Right hindlimb (tissue), 1 donor: Measurements from ENCODE around the gene TSC22D3.

Experiments
- DNase-seq: peaks from one replicate; pipeline ENCODE4 v3.0.0-alpha.2; 2018

TSC22D3 gene

GRCh38 chrX:107729558-107730297, 45.9 kb downstream of the TSC22D3 start:
- DNase-seq = no peak

DNA sequence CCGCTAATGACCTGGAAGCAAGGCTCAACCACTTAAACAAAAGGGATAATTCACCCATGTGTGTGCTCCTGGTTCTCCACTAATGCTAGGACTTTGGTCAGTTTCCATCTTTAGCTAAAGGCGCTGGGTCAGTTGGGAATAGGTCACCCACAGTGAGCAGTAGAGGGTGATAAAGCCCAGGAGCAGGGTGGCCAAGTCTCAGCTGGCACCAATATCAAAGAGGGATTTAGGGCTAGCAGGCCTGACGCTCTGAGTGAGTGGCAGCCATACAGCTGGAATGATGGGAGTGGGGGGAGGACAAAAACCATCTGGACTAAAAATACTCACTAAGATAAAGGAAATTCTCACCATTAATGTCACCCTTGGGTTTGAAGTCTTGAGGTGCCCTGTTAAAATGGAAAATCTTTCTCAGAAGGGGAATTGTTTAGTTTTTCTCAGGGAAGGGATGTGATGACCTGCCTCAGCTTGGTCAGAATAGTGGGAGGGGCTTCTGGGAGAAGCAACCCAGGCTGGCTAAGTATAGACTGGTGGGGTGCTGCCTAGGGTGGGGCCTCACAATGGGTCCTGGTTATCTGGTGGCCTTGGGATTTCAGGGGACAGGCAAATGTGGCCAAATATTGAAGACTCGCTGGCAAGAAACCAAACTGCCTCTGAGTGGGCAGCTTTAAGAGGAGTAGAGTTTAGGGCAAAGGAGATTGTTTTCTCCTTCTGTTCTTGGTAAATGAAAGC, 47.1 kb downstream of the TSC22D3 start:
- DNase-seq = no peak

GRCh38 chrX:107726816-107727534, 48.6 kb downstream of the TSC22D3 start:
- no peak for DNase-seq

GRCh38 chrX:107725761-107726555, 49.6 kb downstream of the TSC22D3 start:
- DNase-seq = no peak

- DNase-seq = no peak
Measured at GRCh38 chrX:107724653-107725052, 50.9 kb downstream of the TSC22D3 start.

DNA sequence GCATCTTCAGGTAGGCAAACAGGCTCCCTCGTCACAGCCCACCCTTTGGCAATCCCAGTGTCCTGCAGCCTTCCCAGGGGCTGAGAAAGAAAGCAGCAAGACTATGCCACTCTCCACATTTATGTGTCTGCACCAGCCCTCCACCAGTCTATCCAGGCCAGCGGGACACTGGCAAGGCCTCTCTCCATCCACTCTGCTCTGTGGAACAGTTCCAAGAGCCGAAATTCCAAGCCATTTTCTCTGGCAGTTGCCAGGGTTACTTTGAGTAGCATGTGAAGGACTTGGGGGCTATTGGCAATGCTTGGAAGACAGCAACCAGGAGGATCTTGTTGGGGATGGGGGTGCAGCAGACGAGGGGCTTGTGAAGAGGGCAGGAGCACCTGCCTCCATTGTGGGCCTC, 52.1 kb downstream of the TSC22D3 start:
- no peak for DNase-seq

GRCh38 chrX:107721966-107722707, 53.5 kb downstream of the TSC22D3 start:
- no peak for DNase-seq

- no peak for DNase-seq
Measured at GRCh38 chrX:107721318-107721717, 54.3 kb downstream of the TSC22D3 start.

DNA sequence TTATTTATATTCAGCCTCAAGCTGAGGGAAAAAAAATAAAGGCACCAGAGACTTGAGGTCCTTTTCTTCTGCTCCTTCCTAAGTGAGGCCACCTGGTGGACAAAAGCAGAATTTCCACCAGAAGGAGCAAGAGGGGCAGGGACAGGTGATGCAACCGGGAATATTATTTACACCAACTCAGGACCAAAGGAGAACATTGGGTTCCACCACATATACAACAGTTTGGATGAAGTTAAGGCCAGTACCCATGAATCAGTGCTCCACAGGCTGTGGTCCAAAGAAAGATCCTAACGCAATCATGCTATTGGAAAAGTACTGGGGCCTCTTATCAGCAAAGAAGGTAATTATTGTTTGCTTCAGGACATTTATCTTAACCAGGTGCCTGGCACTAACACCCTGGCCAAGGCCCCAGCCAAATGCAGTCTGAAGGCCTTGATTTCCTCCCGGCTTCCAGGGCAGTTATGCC, 57.4 kb downstream of the TSC22D3 start:
- peak; percentile 73 for DNase-seq

DNA sequence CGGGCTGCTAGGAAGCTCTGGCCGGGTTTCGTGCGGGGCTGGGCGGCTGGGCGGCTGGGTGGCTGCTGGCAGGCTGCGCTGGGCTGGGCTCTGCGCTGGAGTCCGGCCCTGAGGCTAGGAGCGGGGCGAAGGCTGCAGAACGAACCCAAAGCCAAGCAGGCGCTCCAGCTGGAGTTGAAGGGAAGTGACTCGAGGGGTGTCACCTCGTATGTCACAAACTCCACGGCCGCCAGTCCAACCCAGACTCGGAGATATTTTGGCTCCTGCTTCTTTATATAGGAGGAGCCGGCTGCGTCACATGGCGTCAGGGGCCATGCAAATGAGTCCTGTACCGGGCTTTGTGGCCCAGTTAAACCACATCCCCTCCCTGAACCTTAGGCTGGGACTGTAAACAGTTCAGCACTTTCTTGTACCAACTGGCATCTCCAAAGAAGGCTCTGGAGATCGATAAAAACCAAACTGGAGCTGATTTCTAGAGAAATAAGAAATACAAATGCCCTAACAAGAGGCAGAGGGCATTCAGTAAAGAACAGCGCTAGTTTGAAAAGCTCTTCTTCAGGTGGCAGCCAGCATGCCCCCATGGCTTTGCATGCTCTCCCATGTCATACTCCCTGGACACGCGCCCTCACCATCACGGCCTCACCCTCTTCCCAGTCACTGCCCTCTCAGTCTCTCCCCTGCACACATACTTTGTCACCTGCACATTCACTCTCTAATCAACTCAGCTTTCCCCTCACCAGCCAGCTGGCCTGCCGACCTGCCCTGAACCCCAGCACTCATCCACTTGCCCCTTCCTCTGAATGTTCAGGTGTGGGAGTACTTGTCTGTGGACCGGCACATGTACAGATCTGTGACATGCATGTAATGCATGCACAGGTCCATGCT, 58.5 kb downstream of the TSC22D3 start:
- peak; percentile 90 for DNase-seq

DNA sequence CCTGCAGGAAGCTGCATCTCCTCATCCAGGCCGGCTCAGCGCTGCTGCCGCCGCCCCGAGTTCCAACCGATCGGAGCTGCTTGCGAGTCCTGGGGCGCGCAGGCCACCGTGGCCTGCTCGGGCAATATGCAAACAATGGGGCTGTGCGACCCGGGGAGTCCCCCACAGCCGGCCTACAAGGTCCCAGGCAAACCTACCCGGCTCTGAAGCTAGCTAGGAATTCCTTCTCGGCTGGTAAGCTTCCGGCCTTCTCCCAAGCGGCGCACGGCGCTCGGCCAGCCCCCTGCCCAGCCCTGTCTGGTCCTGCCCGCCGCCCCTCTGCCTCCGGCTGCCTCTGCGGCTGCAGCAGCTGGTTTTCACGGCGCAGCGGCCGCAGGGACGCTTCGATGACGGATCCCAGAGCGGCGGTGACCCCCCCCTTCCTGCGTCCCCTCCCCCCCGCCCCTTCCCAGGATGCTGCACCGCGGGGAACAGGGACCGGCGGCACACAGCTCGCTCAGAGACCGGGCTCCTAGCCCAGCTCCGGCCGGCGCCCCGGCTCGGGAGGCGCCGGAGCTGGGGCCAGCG, 59.4 kb downstream of the TSC22D3 start:
- DNase-seq = peak; percentile 69

GRCh38 chrX:107715331-107716117, 60.1 kb downstream of the TSC22D3 start:
- DNase-seq = no peak

GRCh38 chrX:107714206-107714891, 61.2 kb downstream of the TSC22D3 start:
- no peak for DNase-seq

- DNase-seq = no peak
Measured at GRCh38 chrX:107713543-107714205, 61.9 kb downstream of the TSC22D3 start.

DNA sequence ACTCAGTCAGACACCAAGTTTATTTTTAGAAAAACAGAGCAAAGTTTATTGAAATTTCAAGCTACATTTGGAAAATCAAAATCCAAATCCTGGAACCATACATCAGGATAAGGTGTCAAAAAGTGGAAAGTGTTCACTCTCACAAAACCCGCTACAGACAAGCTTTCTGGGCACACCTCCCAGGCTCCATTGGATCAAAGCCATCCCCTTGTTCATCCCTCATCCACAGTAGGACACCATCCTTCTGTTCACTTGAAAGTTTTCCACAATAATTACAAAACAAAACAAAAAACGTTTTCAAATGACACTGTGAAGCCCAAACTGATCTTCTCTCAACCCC, 62.4 kb downstream of the TSC22D3 start:
- DNase-seq = no peak

DNA sequence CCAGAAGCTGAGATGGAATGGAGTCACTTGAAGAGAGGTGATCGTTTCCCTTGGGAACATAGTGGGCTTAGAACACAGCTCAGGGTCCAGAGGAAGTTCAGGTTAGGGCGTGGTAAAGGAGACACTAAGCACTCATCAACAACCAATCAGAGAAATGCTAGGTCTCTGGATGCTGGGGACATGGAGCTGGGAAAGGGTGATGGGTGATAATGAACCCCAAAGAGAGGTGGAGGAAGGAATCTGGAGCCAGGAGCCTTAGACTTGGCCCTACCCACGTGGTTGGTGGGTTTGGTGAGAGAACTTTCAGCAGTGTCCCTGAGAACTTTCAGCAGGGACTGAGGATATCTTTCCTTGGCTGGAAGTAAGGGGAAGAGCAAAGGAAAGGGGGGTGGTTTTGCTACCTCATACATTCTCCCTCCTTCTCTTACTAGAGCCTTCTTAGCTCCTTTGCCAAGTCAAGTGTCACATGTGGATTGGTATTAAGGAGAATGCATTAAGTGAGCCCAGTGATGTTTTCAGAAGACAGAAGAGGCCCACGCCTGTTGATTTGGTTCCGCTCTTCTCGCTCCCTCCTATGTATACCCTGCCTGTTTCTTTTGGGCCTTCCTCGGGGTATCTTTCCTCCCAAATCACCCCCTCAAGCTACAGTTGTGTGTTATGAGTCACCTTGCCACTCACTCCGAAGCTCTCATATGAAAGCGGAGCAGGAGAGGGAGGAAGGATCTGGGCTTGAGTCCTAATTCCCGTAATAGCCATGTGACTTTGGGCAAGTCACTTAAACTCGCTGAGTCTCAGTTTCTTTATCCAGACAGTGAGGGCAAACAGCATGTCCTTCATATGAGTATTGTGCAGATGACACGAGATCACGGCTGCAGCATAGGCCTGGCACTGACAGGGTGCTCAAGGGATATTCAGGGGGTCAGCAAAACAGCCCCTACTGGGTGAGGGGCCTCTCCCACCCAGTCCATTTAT, 63.1 kb downstream of the TSC22D3 start:
- no peak for DNase-seq

DNA sequence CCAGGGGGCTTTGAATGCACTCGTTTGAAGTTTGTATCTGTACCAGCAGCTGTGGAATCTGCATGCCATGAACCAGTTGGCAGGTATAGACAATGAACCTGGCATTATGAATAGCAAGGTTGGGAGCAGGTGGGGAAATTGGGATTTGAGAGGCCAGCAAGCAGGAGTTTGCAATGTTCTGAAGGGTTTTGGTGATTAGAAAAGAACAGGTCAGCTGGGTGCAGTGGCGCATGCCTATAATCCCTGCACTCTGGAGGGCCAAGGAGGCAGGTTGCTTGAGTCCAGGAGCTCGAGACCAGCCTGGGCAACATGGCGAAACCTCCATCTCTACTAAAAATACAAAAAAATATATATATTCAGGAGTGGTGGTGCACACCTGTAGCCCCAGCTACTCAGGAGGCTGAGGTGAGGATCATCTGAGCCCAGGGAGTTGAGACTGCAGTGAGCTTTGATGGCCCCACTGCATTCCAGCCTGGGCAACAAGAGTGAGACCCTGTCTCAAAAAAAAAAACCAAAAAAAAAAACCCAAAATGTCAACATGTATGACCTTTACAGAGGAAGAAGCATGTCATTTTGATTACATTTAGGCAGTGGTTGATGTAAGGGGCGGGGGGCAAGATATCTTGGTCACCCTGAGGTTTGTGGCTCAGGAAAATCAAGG, 63.9 kb downstream of the TSC22D3 start:
- no peak for DNase-seq
